Jurkat, Clone E6-1 (cell line): ENCODE measurements around the gene MDFI.
A peak's percentile ranks its signal among the peaks of the same experiment; 100 is the strongest.

Experiments used
- DNase-seq: peaks from one replicate; pipeline ENCODE4 v3.0.0-alpha.2; 2011; ENCODE audit warnings: low read depth, low spot score
- H3K4me3 ChIP-seq: 2 replicates; pipeline ENCODE4 v1.5.1; 2011; ENCODE audit warnings: mild to moderate bottlenecking, low read length, control low read depth, moderate library complexity

MDFI gene

GRCh38 chr6:41626022-41626421 is 12.2 kb upstream of the MDFI start:
- no peak for DNase-seq
- H3K4me3 ChIP-seq = no peak overlapping the region

- H3K4me3 ChIP-seq = no peak overlapping the region
- peak; percentile 55 for DNase-seq
Observed at GRCh38 chr6:41626917-41627316, 11.4 kb upstream of the MDFI start.

GRCh38 chr6:41629128-41629527 is 9.1 kb upstream of the MDFI start:
- no peak for DNase-seq

GRCh38 chr6:41630069-41630468 is 8.2 kb upstream of the MDFI start:
- DNase-seq = no peak
- H3K4me3 ChIP-seq = no peak overlapping the region

More at GRCh38 chr6:41629128-41629527, 9.1 kb upstream of the MDFI start:
- no peak overlapping the region for H3K4me3 ChIP-seq

- no peak for DNase-seq
- H3K4me3 ChIP-seq = no peak overlapping the region
Observed at GRCh38 chr6:41630946-41631345, 7.3 kb upstream of the MDFI start.

GRCh38 chr6:41633056-41633634 is 5.1 kb upstream of the MDFI start:
- DNase-seq = no peak
- H3K4me3 ChIP-seq = no peak overlapping the region

- no peak overlapping the region for H3K4me3 ChIP-seq
Observed at GRCh38 chr6:41634657-41635056, 3.6 kb upstream of the MDFI start.

GRCh38 chr6:41635365-41635764 is 2.9 kb upstream of the MDFI start:
- DNase-seq = no peak
- H3K4me3 ChIP-seq = no peak overlapping the region

More at GRCh38 chr6:41634657-41635056, 3.6 kb upstream of the MDFI start:
- DNase-seq = no peak

- no peak for DNase-seq
- H3K4me3 ChIP-seq = no peak overlapping the region
Observed at GRCh38 chr6:41636833-41637193, 1.5 kb upstream of the MDFI start.

GRCh38 chr6:41637194-41638001 is 870 bp upstream of the MDFI start:
- H3K4me3 ChIP-seq = peak overlapping the region; percentile 52

GRCh38 chr6:41638935-41639808 is 904 bp downstream of the MDFI start:
- DNase-seq = no peak
- H3K4me3 ChIP-seq = peak overlapping the region; percentile 52

More at GRCh38 chr6:41637194-41638001, 870 bp upstream of the MDFI start:
- DNase-seq = no peak

GRCh38 chr6:41639809-41640371 is 1.6 kb downstream of the MDFI start:
- no peak for DNase-seq
- H3K4me3 ChIP-seq = no peak overlapping the region

GRCh38 chr6:41640426-41640825 is 2.2 kb downstream of the MDFI start:
- no peak for DNase-seq
- no peak overlapping the region for H3K4me3 ChIP-seq

GRCh38 chr6:41641352-41641925 is 3.2 kb downstream of the MDFI start:
- no peak for DNase-seq
- no peak overlapping the region for H3K4me3 ChIP-seq

GRCh38 chr6:41642090-41642959 is 4.1 kb downstream of the MDFI start:
- no peak for DNase-seq
- H3K4me3 ChIP-seq = no peak overlapping the region

GRCh38 chr6:41642960-41643898 is 5.0 kb downstream of the MDFI start:
- DNase-seq = no peak

GRCh38 chr6:41643899-41644269 is 5.6 kb downstream of the MDFI start:
- no peak overlapping the region for H3K4me3 ChIP-seq
- DNase-seq = no peak

More at GRCh38 chr6:41642960-41643898, 5.0 kb downstream of the MDFI start:
- no peak overlapping the region for H3K4me3 ChIP-seq
